C4-2B (cell line): ENCODE measurements around the gene SERPINB5.

Source experiments
- ZFX ChIP-seq: fragments of 450-650 bp; IDR thresholded peaks from 2 replicates; pipeline ENCODE4 v1.6.1; 2017
- TF ChIP-seq, protein P1 (sequence below): fragments of 450-650 bp; conservative IDR thresholded peaks from 2 replicates; pipeline ENCODE4 v1.5.1; 2017; ENCODE audit warnings: mild to moderate bottlenecking

- TF ChIP-seq, protein P1, sequence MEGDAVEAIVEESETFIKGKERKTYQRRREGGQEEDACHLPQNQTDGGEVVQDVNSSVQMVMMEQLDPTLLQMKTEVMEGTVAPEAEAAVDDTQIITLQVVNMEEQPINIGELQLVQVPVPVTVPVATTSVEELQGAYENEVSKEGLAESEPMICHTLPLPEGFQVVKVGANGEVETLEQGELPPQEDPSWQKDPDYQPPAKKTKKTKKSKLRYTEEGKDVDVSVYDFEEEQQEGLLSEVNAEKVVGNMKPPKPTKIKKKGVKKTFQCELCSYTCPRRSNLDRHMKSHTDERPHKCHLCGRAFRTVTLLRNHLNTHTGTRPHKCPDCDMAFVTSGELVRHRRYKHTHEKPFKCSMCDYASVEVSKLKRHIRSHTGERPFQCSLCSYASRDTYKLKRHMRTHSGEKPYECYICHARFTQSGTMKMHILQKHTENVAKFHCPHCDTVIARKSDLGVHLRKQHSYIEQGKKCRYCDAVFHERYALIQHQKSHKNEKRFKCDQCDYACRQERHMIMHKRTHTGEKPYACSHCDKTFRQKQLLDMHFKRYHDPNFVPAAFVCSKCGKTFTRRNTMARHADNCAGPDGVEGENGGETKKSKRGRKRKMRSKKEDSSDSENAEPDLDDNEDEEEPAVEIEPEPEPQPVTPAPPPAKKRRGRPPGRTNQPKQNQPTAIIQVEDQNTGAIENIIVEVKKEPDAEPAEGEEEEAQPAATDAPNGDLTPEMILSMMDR: no peak
- no peak for TF ChIP-seq ZFX
Measured at GRCh38 chr18:63528863-63529492, 52.2 kb downstream of the SERPINB5 start.
